ENCODE measurements around the gene PDIA6. TPM values are rescaled to one million over a fixed set of nuclear protein-coding genes. Genes with fewer than 3 reads are reported as not detected.

Gene PDIA6
- total and polyA plus RNA-seq, 10 of the 15 experiments (the other 5 are each of a cell fraction or from before 2014, with no cell fraction given): 148 to 526 (median 209) TPM

DNA sequence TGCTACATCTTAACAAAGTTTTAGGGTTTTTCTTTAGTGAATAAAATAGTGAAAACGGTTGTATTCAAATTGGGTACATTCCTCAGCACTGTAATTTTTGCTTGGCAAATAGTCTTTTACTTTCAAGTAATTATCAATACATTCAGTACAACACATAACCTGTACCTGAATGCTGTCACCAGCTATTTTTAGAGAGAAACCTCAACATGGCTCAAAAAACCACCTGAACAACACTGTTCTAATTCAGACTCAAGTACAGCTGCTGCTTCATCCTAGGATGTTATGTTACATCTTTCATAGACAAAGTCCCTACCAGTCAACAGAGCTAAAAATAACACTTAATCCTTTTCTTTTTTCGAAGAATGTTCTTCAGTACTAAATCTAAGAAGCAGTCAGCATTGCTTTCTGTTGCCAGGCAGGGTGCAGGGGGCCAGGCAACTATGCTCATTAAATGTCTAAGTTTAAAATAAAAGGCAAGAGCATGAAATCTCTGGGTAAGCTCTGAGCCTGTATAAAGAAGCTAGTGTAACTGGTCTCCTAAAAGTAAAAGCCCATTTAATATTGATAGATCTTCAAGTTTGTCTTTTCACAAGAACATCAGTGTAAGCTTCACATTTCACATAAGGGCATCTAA is 20.5 kb downstream of the PDIA6 start:
- H3K79me2 ChIP-seq (ENCODE audit: control insufficient read depth, insufficient read depth, low read length): peaks cover 4% of the 10 kb centered on the region
- 0 out of 2 replicates have a peak, but pooled peaks cover 4% of the 10 kb centered on the region for H4K20me1 ChIP-seq (ENCODE audit: control insufficient read depth, insufficient read depth)
- ATAC-seq (peak; percentile 73), FAIRE-seq (no peak), DNase-seq (ENCODE audit: low read depth, low spot score) (no peak)
- no peak overlapping the region for H3K9ac ChIP-seq (ENCODE audit: control insufficient read depth, insufficient read depth, low read length)
- 2% methylated on average over 2 of the region's 2 CpGs for WGBS (ENCODE audit: insufficient coverage, insufficient replicate concordance, low lambda C conversion rate, missing lambda C conversion rate)
- H3K27ac ChIP-seq (ENCODE audit: control insufficient read depth, insufficient read depth): peak overlapping the region; percentile 43
- 0 out of 2 replicates have a peak overlapping the region, but pooled peaks have one; percentile 35 for H3K4me2 ChIP-seq (ENCODE audit: control insufficient read depth, insufficient read depth)
- no TSS peak for BruUV-seq (replicated peaks)
- H3K4me1 ChIP-seq (ENCODE audit: control insufficient read depth, insufficient read depth, low read length): peaks cover 28% of the 10 kb centered on the region
- H2AFZ ChIP-seq (ENCODE audit: control insufficient read depth, low read depth, low read length): no peak overlapping the region
- no peaks in the 10 kb centered on the region for H3K9me3 ChIP-seq (replicated peaks; ENCODE audit: control insufficient read depth, insufficient read depth, low read length)
- in situ Hi-C loops (cut with MboI) (no loop called here), intact Hi-C loops (cut with micrococcal nuclease; ENCODE audit: unreplicated experiment) (loop anchor here (2.0 kb wide), 1 partner anchor 19 kb away; no protein-coding TSS in a partner anchor)
- POLR2A ChIA-PET: interaction anchor here (0.6 to 2.2 kb wide), 3 partner anchors 10 to 88 kb away, joined by 3 to 7 read pairs (median 4); partner anchors contain the start of gene PDIA6
- no peaks in the 10 kb centered on the region for H3K27me3 ChIP-seq (replicated peaks in 1 of 2; ENCODE audit: control insufficient read depth in 2 of 2, insufficient read depth in 2 of 2, low read length in 1 of 2)
- RAD21 ChIA-PET (ENCODE audit: unreplicated experiment): interaction anchor here (1.3 kb wide), 2 partner anchors 10 to 40 kb away, joined by 3 read pairs; no protein-coding TSS in a partner anchor
- SMC1A ChIA-PET (ENCODE audit: uncharacterized antibody, unreplicated experiment): interaction anchor here (0.6 to 1.6 kb wide), 5 partner anchors 10 to 1828 kb away, joined by 3 to 4 read pairs (median 3); no protein-coding TSS in a partner anchor
- no peak overlapping the region for H3K4me3 ChIP-seq
- peaks cover 16 to 53% of the 10 kb centered on the region in 2 experiments for H3K36me3 ChIP-seq (ENCODE audit: control insufficient read depth in 2 of 2, insufficient read depth in 2 of 2, low read length in 1 of 2)
- CTCF ChIA-PET: interaction anchor here (0.7 to 1.9 kb wide), 5 partner anchors 9 to 40 kb away, joined by 3 to 7 read pairs (median 3); no protein-coding TSS in a partner anchor
- TF ChIP-seq SREBF1 (IDR thresholded peaks at IDR 0.05; ENCODE audit: low read length) (no peak), NFIC (IDR thresholded peaks at IDR 0.05; ENCODE audit: low read depth, low read length) (0 out of 2 replicates have a peak, but pooled peaks have one; percentile 48), TCF7 (IDR thresholded peaks at IDR 0.05; ENCODE audit: borderline replicate concordance) (0 out of 2 replicates have a peak, but pooled peaks have one; percentile 23), CREM (IDR thresholded peaks at IDR 0.05; ENCODE audit: low read depth) (0 out of 2 replicates have a peak, but pooled peaks have one; percentile 10), SMAD1 (IDR thresholded peaks at IDR 0.05; ENCODE audit: low read depth, partially characterized antibody) (no peak), RUNX3 (IDR thresholded peaks at IDR 0.05; ENCODE audit: low read length) (peak; percentile 76; the same call in 1 of the 2 replicates), MYC (IDR thresholded peaks at IDR 0.05; ENCODE audit: insufficient read depth, insufficient read length, insufficient replicate concordance, low read length, severe bottlenecking) (no peak), MEF2A (IDR thresholded peaks at IDR 0.05; ENCODE audit: insufficient read depth, low read depth, low read length) (peak; percentile 85; the same call in 1 of the 2 replicates), JUNB (IDR thresholded peaks at IDR 0.05) (peak; percentile 74), NFYB (IDR thresholded peaks at IDR 0.05; ENCODE audit: insufficient read depth, low read depth, low read length) (no peak), SRF (IDR thresholded peaks at IDR 0.05; ENCODE audit: low read depth in 2 of 2, low read length in 2 of 2) (no peak)
- TF ChIP-seq, protein P1, sequence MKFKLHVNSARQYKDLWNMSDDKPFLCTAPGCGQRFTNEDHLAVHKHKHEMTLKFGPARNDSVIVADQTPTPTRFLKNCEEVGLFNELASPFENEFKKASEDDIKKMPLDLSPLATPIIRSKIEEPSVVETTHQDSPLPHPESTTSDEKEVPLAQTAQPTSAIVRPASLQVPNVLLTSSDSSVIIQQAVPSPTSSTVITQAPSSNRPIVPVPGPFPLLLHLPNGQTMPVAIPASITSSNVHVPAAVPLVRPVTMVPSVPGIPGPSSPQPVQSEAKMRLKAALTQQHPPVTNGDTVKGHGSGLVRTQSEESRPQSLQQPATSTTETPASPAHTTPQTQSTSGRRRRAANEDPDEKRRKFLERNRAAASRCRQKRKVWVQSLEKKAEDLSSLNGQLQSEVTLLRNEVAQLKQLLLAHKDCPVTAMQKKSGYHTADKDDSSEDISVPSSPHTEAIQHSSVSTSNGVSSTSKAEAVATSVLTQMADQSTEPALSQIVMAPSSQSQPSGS (IDR thresholded peaks at IDR 0.05; ENCODE audit: low read length): peak; percentile 82
- TF ChIP-seq, protein P2, sequence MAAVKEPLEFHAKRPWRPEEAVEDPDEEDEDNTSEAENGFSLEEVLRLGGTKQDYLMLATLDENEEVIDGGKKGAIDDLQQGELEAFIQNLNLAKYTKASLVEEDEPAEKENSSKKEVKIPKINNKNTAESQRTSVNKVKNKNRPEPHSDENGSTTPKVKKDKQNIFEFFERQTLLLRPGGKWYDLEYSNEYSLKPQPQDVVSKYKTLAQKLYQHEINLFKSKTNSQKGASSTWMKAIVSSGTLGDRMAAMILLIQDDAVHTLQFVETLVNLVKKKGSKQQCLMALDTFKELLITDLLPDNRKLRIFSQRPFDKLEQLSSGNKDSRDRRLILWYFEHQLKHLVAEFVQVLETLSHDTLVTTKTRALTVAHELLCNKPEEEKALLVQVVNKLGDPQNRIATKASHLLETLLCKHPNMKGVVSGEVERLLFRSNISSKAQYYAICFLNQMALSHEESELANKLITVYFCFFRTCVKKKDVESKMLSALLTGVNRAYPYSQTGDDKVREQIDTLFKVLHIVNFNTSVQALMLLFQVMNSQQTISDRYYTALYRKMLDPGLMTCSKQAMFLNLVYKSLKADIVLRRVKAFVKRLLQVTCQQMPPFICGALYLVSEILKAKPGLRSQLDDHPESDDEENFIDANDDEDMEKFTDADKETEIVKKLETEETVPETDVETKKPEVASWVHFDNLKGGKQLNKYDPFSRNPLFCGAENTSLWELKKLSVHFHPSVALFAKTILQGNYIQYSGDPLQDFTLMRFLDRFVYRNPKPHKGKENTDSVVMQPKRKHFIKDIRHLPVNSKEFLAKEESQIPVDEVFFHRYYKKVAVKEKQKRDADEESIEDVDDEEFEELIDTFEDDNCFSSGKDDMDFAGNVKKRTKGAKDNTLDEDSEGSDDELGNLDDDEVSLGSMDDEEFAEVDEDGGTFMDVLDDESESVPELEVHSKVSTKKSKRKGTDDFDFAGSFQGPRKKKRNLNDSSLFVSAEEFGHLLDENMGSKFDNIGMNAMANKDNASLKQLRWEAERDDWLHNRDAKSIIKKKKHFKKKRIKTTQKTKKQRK (IDR thresholded peaks at IDR 0.05; ENCODE audit: low read depth, low read length): no peak
- TF ChIP-seq, protein P3, sequence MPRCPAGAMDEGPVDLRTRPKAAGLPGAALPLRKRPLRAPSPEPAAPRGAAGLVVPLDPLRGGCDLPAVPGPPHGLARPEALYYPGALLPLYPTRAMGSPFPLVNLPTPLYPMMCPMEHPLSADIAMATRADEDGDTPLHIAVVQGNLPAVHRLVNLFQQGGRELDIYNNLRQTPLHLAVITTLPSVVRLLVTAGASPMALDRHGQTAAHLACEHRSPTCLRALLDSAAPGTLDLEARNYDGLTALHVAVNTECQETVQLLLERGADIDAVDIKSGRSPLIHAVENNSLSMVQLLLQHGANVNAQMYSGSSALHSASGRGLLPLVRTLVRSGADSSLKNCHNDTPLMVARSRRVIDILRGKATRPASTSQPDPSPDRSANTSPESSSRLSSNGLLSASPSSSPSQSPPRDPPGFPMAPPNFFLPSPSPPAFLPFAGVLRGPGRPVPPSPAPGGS (IDR thresholded peaks at IDR 0.05; ENCODE audit: borderline replicate concordance, insufficient read depth, low read depth, low read length, poor library complexity, severe bottlenecking): no peak

All from GM12878 (cell line).